ENCODE measurements around the gene GSDME. TPM values are rescaled to one million over a fixed set of nuclear protein-coding genes. Genes with fewer than 3 reads are reported as not detected.

The GSDME gene
- total and polyA plus RNA-seq, 10 of the 15 experiments (the other 5 are each of a cell fraction or from before 2014, with no cell fraction given) = 23.7 to 245 (median 128) TPM

DNA sequence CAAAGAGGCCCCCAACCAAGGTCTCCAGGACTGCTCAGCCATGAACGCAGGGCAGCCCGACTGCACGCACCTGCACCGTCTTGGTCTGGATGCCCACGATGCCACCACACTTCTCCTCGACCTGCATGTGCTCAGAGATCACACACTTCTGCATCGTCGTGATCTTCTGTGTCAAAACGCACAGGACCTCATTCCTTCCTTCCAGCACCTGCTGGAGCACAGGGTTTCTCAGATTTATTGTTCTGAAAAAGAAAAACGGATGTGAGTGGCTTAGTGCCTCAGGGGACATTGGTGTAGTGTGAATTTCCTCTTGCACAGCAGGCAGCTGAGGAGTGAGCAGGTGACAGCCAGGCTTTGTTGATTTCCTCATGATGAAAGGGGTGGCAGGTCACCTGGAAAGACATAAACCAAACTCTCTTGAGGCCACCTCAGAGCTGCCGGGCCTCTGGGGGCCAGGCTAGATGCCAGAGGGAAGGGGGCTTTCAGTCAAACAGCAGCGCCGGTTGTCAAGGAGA, 38.2 kb downstream of the GSDME start (continued):
- TF ChIP-seq NFXL1 (IDR thresholded peaks at IDR 0.05; ENCODE audit: borderline replicate concordance) (no peak), JUND (IDR thresholded peaks at IDR 0.05; ENCODE audit: low read depth, low read length) (no peak), LARP7 (IDR thresholded peaks at IDR 0.05) (no peak), NFIC (IDR thresholded peaks at IDR 0.05; ENCODE audit: low read depth, low read length) (peak; percentile 39; the same call in 1 of the 2 replicates), FOXM1 (IDR thresholded peaks at IDR 0.05; ENCODE audit: low read depth, low read length) (peak; percentile 68; the same call in 1 of the 2 replicates), MEF2A (IDR thresholded peaks at IDR 0.05; ENCODE audit: insufficient read depth, low read depth, low read length) (no peak), RCOR1 (conservative IDR thresholded peaks at IDR 0.05; ENCODE audit: low read depth, low read length) (no peak), NR2F1 (conservative IDR thresholded peaks at IDR 0.05) (peak; percentile 63), CBFB (IDR thresholded peaks at IDR 0.05; ENCODE audit: low read depth) (peak; percentile 74), ZNF622 (IDR thresholded peaks at IDR 0.05) (no peak), MYC (IDR thresholded peaks at IDR 0.05; ENCODE audit: insufficient read depth, insufficient read length, insufficient replicate concordance, low read length, severe bottlenecking) (no peak), CBX5 (IDR thresholded peaks at IDR 0.05; ENCODE audit: low read depth) (peak; percentile 31; the same call in 1 of the 2 replicates)
- TF ChIP-seq, protein P1, sequence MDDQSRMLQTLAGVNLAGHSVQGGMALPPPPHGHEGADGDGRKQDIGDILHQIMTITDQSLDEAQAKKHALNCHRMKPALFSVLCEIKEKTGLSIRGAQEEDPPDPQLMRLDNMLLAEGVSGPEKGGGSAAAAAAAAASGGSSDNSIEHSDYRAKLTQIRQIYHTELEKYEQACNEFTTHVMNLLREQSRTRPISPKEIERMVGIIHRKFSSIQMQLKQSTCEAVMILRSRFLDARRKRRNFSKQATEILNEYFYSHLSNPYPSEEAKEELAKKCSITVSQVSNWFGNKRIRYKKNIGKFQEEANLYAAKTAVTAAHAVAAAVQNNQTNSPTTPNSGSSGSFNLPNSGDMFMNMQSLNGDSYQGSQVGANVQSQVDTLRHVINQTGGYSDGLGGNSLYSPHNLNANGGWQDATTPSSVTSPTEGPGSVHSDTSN (IDR thresholded peaks at IDR 0.05; ENCODE audit: insufficient replicate concordance, low read depth, low read length) = peak; percentile 8
- TF ChIP-seq, protein P2, sequence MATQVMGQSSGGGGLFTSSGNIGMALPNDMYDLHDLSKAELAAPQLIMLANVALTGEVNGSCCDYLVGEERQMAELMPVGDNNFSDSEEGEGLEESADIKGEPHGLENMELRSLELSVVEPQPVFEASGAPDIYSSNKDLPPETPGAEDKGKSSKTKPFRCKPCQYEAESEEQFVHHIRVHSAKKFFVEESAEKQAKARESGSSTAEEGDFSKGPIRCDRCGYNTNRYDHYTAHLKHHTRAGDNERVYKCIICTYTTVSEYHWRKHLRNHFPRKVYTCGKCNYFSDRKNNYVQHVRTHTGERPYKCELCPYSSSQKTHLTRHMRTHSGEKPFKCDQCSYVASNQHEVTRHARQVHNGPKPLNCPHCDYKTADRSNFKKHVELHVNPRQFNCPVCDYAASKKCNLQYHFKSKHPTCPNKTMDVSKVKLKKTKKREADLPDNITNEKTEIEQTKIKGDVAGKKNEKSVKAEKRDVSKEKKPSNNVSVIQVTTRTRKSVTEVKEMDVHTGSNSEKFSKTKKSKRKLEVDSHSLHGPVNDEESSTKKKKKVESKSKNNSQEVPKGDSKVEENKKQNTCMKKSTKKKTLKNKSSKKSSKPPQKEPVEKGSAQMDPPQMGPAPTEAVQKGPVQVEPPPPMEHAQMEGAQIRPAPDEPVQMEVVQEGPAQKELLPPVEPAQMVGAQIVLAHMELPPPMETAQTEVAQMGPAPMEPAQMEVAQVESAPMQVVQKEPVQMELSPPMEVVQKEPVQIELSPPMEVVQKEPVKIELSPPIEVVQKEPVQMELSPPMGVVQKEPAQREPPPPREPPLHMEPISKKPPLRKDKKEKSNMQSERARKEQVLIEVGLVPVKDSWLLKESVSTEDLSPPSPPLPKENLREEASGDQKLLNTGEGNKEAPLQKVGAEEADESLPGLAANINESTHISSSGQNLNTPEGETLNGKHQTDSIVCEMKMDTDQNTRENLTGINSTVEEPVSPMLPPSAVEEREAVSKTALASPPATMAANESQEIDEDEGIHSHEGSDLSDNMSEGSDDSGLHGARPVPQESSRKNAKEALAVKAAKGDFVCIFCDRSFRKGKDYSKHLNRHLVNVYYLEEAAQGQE (IDR thresholded peaks at IDR 0.05; ENCODE audit: low read depth, low read length) = no peak
- TF ChIP-seq, protein P3, sequence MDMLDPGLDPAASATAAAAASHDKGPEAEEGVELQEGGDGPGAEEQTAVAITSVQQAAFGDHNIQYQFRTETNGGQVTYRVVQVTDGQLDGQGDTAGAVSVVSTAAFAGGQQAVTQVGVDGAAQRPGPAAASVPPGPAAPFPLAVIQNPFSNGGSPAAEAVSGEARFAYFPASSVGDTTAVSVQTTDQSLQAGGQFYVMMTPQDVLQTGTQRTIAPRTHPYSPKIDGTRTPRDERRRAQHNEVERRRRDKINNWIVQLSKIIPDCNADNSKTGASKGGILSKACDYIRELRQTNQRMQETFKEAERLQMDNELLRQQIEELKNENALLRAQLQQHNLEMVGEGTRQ (IDR thresholded peaks at IDR 0.05; ENCODE audit: borderline replicate concordance, low read depth, low read length) = no peak
- TF ChIP-seq, protein P4, sequence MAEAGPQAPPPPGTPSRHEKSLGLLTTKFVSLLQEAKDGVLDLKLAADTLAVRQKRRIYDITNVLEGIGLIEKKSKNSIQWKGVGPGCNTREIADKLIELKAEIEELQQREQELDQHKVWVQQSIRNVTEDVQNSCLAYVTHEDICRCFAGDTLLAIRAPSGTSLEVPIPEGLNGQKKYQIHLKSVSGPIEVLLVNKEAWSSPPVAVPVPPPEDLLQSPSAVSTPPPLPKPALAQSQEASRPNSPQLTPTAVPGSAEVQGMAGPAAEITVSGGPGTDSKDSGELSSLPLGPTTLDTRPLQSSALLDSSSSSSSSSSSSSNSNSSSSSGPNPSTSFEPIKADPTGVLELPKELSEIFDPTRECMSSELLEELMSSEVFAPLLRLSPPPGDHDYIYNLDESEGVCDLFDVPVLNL (IDR thresholded peaks at IDR 0.05; ENCODE audit: low read depth, low read length) = no peak
- TF ChIP-seq, protein P5, sequence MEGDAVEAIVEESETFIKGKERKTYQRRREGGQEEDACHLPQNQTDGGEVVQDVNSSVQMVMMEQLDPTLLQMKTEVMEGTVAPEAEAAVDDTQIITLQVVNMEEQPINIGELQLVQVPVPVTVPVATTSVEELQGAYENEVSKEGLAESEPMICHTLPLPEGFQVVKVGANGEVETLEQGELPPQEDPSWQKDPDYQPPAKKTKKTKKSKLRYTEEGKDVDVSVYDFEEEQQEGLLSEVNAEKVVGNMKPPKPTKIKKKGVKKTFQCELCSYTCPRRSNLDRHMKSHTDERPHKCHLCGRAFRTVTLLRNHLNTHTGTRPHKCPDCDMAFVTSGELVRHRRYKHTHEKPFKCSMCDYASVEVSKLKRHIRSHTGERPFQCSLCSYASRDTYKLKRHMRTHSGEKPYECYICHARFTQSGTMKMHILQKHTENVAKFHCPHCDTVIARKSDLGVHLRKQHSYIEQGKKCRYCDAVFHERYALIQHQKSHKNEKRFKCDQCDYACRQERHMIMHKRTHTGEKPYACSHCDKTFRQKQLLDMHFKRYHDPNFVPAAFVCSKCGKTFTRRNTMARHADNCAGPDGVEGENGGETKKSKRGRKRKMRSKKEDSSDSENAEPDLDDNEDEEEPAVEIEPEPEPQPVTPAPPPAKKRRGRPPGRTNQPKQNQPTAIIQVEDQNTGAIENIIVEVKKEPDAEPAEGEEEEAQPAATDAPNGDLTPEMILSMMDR (IDR thresholded peaks at IDR 0.05 in 2 of 3, conservative IDR thresholded peaks at IDR 0.05 in 1 of 3; ENCODE audit: control insufficient read depth in 2 of 3, extremely low read depth in 1 of 3, insufficient read depth in 1 of 3, low read depth in 3 of 3, low read length in 3 of 3) = no peak
